Smooth muscle cell (in vitro differentiated cells): ENCODE measurements around the gene DNER. TPM values are rescaled to one million over a fixed set of nuclear protein-coding genes. Genes with fewer than 3 reads are reported as not detected.

ENCODE experiments used
- DNase-seq: peaks from one replicate; lab custom pipeline; 2025; ENCODE audit not compliant: unreplicated experiment; lab: John Stamatoyannopoulos, UW
- H2AFZ ChIP-seq: fragments of 200-600 bp; sonication (generic); 2 replicates; pipeline ENCODE4 v1.6.0; 2016; ENCODE audit warnings: antibody characterized with exemption, low read depth, mild to moderate bottlenecking
- H3F3A ChIP-seq: fragments of 200-600 bp; sonication (generic); 2 replicates; pipeline ENCODE4 v1.6.0; 2017; ENCODE audit warnings: antibody characterized with exemption, low read depth
- H3K27ac ChIP-seq: fragments of 200-600 bp; sonication (generic); 2 replicates; pipeline ENCODE4 v1.5.1; 2016; ENCODE audit warnings: low read depth, mild to moderate bottlenecking
- H3K27me3 ChIP-seq: fragments of 200-600 bp; sonication (generic); 2 replicates; pipeline ENCODE4 v1.6.1; 2016; ENCODE audit warnings: low read depth, mild to moderate bottlenecking
- H3K36me3 ChIP-seq: fragments of 200-600 bp; sonication (generic); 2 replicates; pipeline ENCODE4 v1.5.1; 2016; ENCODE audit warnings: low read depth
- H3K4me1 ChIP-seq: fragments of 200-600 bp; sonication (generic); 2 replicates; pipeline ENCODE4 v1.5.1; 2016; ENCODE audit warnings: low read depth
- H3K4me2 ChIP-seq: fragments of 200-600 bp; sonication (generic); 2 replicates; pipeline ENCODE4 v1.6.0; 2016; ENCODE audit warnings: mild to moderate bottlenecking
- H3K4me3 ChIP-seq: fragments of 200-600 bp; sonication (generic); 2 replicates; pipeline ENCODE4 v1.5.1; 2016; ENCODE audit warnings: mild to moderate bottlenecking
- H3K79me2 ChIP-seq: fragments of 200-600 bp; sonication (generic); 2 replicates; pipeline ENCODE4 v1.6.0; 2016; ENCODE audit warnings: low read depth, mild to moderate bottlenecking
- H3K9ac ChIP-seq: fragments of 200-600 bp; sonication (generic); 2 replicates; pipeline ENCODE4 v1.6.0; 2016; ENCODE audit warnings: low read depth
- H3K9me3 ChIP-seq: fragments of 200-600 bp; sonication (generic); replicated peaks from 2 replicates; pipeline ENCODE4 v1.5.1; 2016; ENCODE audit warnings: low read depth
- H4K20me1 ChIP-seq: fragments of 200-600 bp; sonication (generic); 2 replicates; pipeline ENCODE4 v1.6.0; 2016; ENCODE audit warnings: low read depth
- WGBS: methylation state at CpG from one replicate; pipeline ENCODE4 v1.1.7; 2016; ENCODE audit warnings: low lambda C conversion rate; 5-methylcytosine and 5-hydroxymethylcytosine counted together
- polyA plus RNA-seq: library from polyadenylated mRNA; unstranded; fragments of >200 nt; fragmentation: Nextera tagmentation; extraction: Ambion mirVana; gene quantifications from 2 replicates; pipeline ENCODE4 v1.2.1, GENCODE V29; 2016
- total RNA-seq: library from RNA; depleted of rRNA; stranded (reverse); fragments of >200 nt; gene quantifications from 2 replicates; pipeline ENCODE4 v1.2.3, GENCODE V29; 2014
- TF ChIP-seq, protein P1 (sequence below): fragments of 200-600 bp; sonication (generic); IDR thresholded peaks from 2 replicates; pipeline ENCODE4 v1.5.1; 2017; ENCODE audit warnings: borderline replicate concordance, mild to moderate bottlenecking, antibody characterized with exemption; ENCODE audit not compliant: insufficient read depth, poor library complexity, severe bottlenecking

The DNER gene
- total and polyA plus RNA-seq, 2 experiments from 2014 or later, result 0.31 to 0.61 TPM

DNA sequence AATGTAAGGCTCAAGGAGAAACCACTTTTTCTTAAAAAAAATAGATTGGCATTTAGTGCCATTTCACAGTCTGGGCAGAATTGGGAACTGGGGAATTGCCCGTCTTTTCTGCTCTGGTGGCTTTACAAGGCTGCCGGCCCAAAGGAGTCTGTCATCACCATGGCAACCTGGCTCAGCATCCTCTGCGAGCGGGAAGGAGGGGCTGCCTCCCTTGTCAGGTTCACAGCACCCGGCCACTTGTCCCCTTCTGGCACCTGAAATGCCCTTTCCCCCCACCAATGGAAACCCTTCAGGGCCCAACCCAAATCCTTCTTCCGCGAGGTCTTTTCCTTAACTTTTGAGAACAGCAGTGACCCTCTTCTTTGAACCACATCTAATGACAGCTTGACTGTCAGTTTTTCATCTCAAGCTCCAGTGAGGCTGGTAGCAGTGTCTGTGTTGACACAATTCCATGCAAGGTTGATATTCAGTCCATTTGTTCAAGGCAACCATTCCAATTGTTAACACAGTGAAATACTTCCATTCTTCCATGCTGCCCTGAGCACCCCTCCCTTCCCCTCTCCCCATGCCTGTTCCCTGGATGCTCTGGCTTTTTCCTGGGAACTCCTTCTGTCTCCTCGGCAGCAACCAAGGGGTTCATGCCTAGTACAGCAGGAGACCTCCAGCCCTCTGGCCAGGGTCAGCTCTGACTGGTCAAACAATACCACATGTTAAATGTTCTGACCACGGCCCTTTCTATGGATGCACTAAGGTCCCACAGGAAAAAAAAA lies 79.6 kb downstream of the DNER start:
- Histone ChIP-seq H2AFZ (no peak overlapping the region), H3K4me1 (no peaks in the 10 kb centered on the region), H3K79me2 (no peaks in the 10 kb centered on the region), H3K4me2 (no peak overlapping the region), H4K20me1 (no peaks in the 10 kb centered on the region), H3K9me3 (no peaks in the 10 kb centered on the region), H3K27ac (no peak overlapping the region), H3K27me3 (no peaks in the 10 kb centered on the region), H3F3A (no peaks in the 10 kb centered on the region), H3K9ac (no peak overlapping the region), H3K36me3 (no peaks in the 10 kb centered on the region), H3K4me3 (no peak overlapping the region)
- 72% methylated on average over 9 of the region's 9 CpGs for WGBS
- TF ChIP-seq, protein P1, sequence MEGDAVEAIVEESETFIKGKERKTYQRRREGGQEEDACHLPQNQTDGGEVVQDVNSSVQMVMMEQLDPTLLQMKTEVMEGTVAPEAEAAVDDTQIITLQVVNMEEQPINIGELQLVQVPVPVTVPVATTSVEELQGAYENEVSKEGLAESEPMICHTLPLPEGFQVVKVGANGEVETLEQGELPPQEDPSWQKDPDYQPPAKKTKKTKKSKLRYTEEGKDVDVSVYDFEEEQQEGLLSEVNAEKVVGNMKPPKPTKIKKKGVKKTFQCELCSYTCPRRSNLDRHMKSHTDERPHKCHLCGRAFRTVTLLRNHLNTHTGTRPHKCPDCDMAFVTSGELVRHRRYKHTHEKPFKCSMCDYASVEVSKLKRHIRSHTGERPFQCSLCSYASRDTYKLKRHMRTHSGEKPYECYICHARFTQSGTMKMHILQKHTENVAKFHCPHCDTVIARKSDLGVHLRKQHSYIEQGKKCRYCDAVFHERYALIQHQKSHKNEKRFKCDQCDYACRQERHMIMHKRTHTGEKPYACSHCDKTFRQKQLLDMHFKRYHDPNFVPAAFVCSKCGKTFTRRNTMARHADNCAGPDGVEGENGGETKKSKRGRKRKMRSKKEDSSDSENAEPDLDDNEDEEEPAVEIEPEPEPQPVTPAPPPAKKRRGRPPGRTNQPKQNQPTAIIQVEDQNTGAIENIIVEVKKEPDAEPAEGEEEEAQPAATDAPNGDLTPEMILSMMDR, result no peak
- no peak for DNase-seq

DNA sequence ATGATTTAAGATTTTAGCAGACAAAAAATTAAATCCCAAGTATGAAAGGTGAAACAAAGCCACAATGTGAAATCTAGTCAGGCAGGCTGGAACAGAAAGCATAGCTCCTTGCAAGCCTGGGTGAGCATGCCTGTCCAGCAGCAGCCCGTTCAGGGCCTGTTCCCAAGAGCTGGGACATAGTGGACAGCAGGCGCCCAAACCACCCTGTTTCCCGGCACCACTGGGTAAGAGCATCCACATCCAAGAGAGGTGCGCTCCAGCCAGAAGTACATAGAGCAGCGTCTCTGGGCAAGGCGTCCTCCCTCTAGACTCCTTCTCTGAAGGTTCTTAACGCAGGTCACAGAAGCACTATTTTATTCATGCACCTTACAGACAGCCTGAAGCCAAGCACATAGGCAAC lies 80.8 kb downstream of the DNER start:
- no peaks in the 10 kb centered on the region for H3K9me3 ChIP-seq
- H3K4me2 ChIP-seq, result no peak overlapping the region
- H3K4me3 ChIP-seq, result no peak overlapping the region
- H3K4me1 ChIP-seq, result no peaks in the 10 kb centered on the region
- H3K79me2 ChIP-seq, result no peaks in the 10 kb centered on the region
- H3K36me3 ChIP-seq, result no peaks in the 10 kb centered on the region
- H4K20me1 ChIP-seq, result no peaks in the 10 kb centered on the region
- no peak for DNase-seq
- H3F3A ChIP-seq, result no peaks in the 10 kb centered on the region
- no peak overlapping the region for H2AFZ ChIP-seq
- no peaks in the 10 kb centered on the region for H3K27me3 ChIP-seq
- no peak overlapping the region for H3K27ac ChIP-seq
- TF ChIP-seq, protein P1, result no peak
- no peak overlapping the region for H3K9ac ChIP-seq
- 82% methylated on average over 7 of the region's 7 CpGs for WGBS

DNA sequence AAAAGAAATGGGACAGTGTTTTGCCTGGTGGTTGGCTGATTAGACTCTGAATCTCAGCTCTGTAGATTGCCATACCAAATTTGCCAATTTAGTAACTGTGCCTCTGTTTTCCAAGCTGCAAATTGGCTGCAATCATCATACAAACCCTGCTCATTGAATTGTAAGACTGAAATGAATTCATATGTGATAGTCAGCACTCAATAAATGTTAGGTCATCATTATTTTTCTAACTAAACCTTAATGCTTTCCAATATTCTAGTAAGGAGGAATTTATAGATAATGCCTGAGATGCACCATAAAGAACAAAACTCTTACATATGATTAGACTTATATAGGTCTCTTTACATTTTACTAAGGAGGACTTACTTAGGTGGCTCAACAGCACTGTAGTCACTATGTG lies 85.3 kb downstream of the DNER start:
- no peaks in the 10 kb centered on the region for H3K27me3 ChIP-seq
- no peak overlapping the region for H2AFZ ChIP-seq
- no peaks in the 10 kb centered on the region for H3F3A ChIP-seq
- DNase-seq, result no peak
- H4K20me1 ChIP-seq, result no peaks in the 10 kb centered on the region
- H3K4me1 ChIP-seq, result no peaks in the 10 kb centered on the region
- H3K9me3 ChIP-seq, result no peaks in the 10 kb centered on the region
- no peaks in the 10 kb centered on the region for H3K36me3 ChIP-seq
- H3K9ac ChIP-seq, result no peak overlapping the region
- H3K79me2 ChIP-seq, result no peaks in the 10 kb centered on the region
- TF ChIP-seq, protein P1, result no peak
- H3K4me3 ChIP-seq, result no peak overlapping the region
- no peak overlapping the region for H3K4me2 ChIP-seq
- H3K27ac ChIP-seq, result no peak overlapping the region

DNA sequence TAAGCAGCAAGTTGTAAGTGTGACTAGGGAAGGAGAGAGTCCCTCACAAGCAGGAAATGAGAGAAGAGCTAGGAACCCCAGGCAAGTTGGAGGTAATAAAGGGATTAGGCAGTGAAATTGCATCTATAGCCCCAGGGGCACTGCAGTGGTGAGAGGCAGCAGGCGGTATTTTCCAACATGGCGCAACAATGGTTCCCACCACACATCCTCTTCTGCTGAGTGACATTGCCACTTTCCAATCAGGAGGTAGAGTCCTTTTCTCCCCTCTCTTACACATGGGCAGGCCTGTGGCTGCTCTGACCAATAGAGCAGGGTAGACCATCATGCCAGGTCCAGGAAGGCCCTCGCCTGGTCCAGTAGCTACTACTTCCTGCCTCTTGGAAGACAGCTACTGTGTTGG lies 86.6 kb downstream of the DNER start:
- H3K36me3 ChIP-seq, result no peaks in the 10 kb centered on the region
- DNase-seq, result no peak
- no peaks in the 10 kb centered on the region for H3F3A ChIP-seq
- no peaks in the 10 kb centered on the region for H3K79me2 ChIP-seq
- 60% methylated on average over 3 of the region's 3 CpGs for WGBS
- TF ChIP-seq, protein P1, result no peak
- no peaks in the 10 kb centered on the region for H3K9me3 ChIP-seq
- H2AFZ ChIP-seq, result no peak overlapping the region
- H3K27ac ChIP-seq, result no peak overlapping the region
- no peaks in the 10 kb centered on the region for H4K20me1 ChIP-seq
- no peak overlapping the region for H3K9ac ChIP-seq
- H3K4me3 ChIP-seq, result no peak overlapping the region
- H3K4me1 ChIP-seq, result no peaks in the 10 kb centered on the region
- H3K27me3 ChIP-seq, result no peaks in the 10 kb centered on the region
- no peak overlapping the region for H3K4me2 ChIP-seq
